Transverse colon (tissue), 4 donors: ENCODE data around the gene RALGPS2. TPM values are rescaled to one million over a fixed set of nuclear protein-coding genes. Genes with fewer than 3 reads are reported as not detected.

Experiments
- DNase-seq: peaks from one replicate; pipeline ENCODE4 v3.0.0-alpha.2; 2019
- H3K27ac ChIP-seq, 4 donors: fragments of 200-600 bp; sonication (generic); 2 replicates each; pipeline ENCODE4 v1.5.1; 2016 to 2018; ENCODE audit warnings: inconsistent platforms in 4 of 4
- H3K27me3 ChIP-seq: fragments of 200-600 bp; sonication (generic); 2 replicates; pipeline ENCODE4 v1.5.1; 2017; ENCODE audit warnings: inconsistent platforms
- H3K36me3 ChIP-seq, 4 donors: fragments of 200-600 bp; sonication (generic); 2 replicates each; pipeline ENCODE4 v1.5.1; 2017 to 2019; ENCODE audit warnings: inconsistent platforms in 4 of 4
- H3K4me1 ChIP-seq, 4 donors: fragments of 200-600 bp; sonication (generic); 2 replicates each; pipeline ENCODE4 v1.5.1; 2017 to 2020; ENCODE audit warnings: inconsistent platforms in 4 of 4
- H3K4me3 ChIP-seq, 4 donors: fragments of 200-600 bp; sonication (generic); 1 replicate in 1 of 4; 2 replicates in 3 of 4; pipeline versions ENCODE4 v1.5.1 to v1.6.1; 2017 to 2019; ENCODE audit warnings: inconsistent platforms in 4 of 4
- H3K9me3 ChIP-seq, 2 donors: fragments of 200-600 bp; sonication (generic); 2 replicates each; pipeline ENCODE4 v1.5.1; 2017 to 2019; ENCODE audit warnings: inconsistent platforms in 2 of 2
- EP300 ChIP-seq: sonication (generic); formaldehyde crosslinking; IDR thresholded peaks from one replicate; pipeline ENCODE4 v1.6.1; 2017; ENCODE audit warnings: antibody characterized with exemption, low read depth
- POLR2A ChIP-seq: fragments of 450-650 bp; IDR thresholded peaks from one replicate; pipeline ENCODE4 v1.6.1; 2016; ENCODE audit warnings: antibody characterized with exemption, mild to moderate bottlenecking, moderate library complexity
- POLR2AphosphoS5 ChIP-seq, 3 donors: sonication (generic); formaldehyde crosslinking; IDR thresholded peaks; one replicate each; pipeline ENCODE4 v1.6.1; 2016; ENCODE audit warnings: antibody characterized with exemption in 3 of 3
- WGBS, 2 donors: methylation state at CpG; one replicate each; pipeline ENCODE4 v1.1.5; 2018; ENCODE audit warnings: low coverage in 1 of 2; 5-methylcytosine and 5-hydroxymethylcytosine counted together
- in situ Hi-C, 4 donors: fragments of 200-750 bp; cut with MboI; loops; one replicate each; pipeline versions ENCODE4 v1.15.0 to v1.15.1; 2017; ENCODE audit warnings: low sequenced_read_pairs in 3 of 4, low pct_ligation_motif_present in 1 of 4, low pct_unique_long_range_greater_than_20kb in 1 of 4
- intact Hi-C: fragments of 100-400 bp; cut with DNase I; formaldehyde crosslinking; loops from one replicate; pipeline ENCODE4 v1.15.1; 2023; ENCODE audit warnings: low total_unique reads
- total RNA-seq, 4 donors: library from RNA; depleted of rRNA; stranded (reverse); fragments of >200 nt; gene quantifications; one replicate each; pipeline ENCODE4 v1.1.0, GENCODE V29; 2016
- TF ChIP-seq, protein P1 (sequence below), 5 experiments: fragments of 200-600 bp in 3 of 5; fragments of 450-650 bp in 2 of 5; sonication (generic) in 3 of 5; IDR thresholded peaks; 1 replicate in 2 of 5; 2 replicates in 3 of 5; pipeline ENCODE4 v1.5.1; 2016 to 2017; ENCODE audit warnings: antibody characterized with exemption in 5 of 5, inconsistent platforms in 3 of 5, mild to moderate bottlenecking in 2 of 5, moderate library complexity in 1 of 5

Gene RALGPS2
- total RNA-seq, 4 donors from 2014 or later, result 21.5 to 50.8 (median 34.0) TPM

DNA sequence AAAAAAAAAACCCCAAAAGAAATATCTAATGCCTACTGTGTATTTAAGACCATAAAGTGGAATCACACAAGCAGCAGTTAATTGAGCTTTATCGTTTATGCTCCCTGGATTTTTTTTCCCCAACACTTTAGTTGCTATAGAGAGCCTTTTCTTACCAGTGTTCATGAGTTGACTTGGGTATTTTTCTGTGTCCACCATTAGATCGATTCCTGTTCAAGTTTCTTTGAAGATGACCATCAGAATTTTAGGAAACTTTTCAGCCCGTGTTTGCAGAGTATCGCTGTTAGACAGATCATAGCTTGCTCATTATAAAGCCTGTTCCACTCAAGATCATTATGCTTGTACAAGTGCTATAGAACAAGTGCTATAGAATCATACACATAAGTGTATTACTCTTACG is 1.5 kb downstream of the RALGPS2 start:
- intact Hi-C loops, result no loop called here
- peak overlapping the region; percentile 7 to 99 (median 94) for H3K4me3 ChIP-seq
- DNase-seq, result no peak
- H3K36me3 ChIP-seq, result no peaks in the 10 kb centered on the region
- TF ChIP-seq EP300 (no peak), POLR2A (no peak), POLR2AphosphoS5 (IDR thresholded peaks at IDR 0.05) (no peak)
- TF ChIP-seq, protein P1, sequence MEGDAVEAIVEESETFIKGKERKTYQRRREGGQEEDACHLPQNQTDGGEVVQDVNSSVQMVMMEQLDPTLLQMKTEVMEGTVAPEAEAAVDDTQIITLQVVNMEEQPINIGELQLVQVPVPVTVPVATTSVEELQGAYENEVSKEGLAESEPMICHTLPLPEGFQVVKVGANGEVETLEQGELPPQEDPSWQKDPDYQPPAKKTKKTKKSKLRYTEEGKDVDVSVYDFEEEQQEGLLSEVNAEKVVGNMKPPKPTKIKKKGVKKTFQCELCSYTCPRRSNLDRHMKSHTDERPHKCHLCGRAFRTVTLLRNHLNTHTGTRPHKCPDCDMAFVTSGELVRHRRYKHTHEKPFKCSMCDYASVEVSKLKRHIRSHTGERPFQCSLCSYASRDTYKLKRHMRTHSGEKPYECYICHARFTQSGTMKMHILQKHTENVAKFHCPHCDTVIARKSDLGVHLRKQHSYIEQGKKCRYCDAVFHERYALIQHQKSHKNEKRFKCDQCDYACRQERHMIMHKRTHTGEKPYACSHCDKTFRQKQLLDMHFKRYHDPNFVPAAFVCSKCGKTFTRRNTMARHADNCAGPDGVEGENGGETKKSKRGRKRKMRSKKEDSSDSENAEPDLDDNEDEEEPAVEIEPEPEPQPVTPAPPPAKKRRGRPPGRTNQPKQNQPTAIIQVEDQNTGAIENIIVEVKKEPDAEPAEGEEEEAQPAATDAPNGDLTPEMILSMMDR (IDR thresholded peaks at IDR 0.05), result no peak
- peak overlapping the region; percentile 86 to 98 (median 94) for H3K27ac ChIP-seq
- H3K27me3 ChIP-seq, result no peaks in the 10 kb centered on the region
- 14 to 20% methylated on average over 5 of the region's 5 CpGs for WGBS, 2 donors
- H3K4me1 ChIP-seq, result peaks cover 0 to 32% (median 8%) of the 10 kb centered on the region in 4 donors
- in situ Hi-C loops, result loop anchor here in 1 of 4 donors (25.0 kb wide), 1 partner anchor 414 kb away; no protein-coding TSS in a partner anchor
- no peaks in the 10 kb centered on the region for H3K9me3 ChIP-seq

DNA sequence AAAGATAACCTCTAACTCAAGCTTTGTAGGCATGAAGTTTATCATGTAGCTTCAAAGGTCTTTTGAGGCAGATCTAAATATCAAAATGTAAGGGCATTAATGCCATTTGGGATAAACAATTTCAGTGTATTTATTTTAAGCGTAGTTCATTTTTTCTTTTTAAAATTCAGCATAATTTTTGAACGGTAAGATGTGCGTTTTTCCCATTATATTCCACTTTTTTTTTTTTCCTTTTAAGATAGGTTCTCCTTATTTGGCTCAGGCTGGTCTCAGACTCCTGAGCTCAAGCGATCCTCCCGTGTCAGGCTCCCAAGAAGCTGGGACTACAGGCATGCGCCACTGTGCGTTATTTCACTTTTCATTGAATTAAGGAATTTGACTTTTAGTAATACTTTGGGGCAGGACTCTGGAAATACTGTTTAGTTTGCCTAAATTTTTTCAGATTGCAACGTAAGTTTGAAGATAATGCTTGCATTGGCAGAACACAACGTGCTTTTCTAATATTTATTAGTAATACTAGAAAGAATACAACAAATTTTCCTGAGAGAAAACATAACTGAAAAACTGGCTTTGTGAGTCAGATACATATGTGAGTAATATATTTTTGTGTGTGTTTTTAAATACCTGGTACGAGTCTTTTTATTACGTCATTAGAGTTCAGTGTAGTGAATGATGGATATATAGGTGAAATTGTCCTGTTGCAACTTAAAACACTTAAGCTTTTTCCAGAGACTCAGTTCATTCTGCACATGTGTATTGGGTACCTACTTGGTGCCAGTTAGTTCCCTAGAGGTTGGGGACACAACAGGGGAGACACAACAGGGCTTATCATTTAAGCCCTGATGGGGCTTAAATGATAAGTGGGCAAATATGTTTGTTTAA is 2.2 kb downstream of the RALGPS2 start:
- no peak for DNase-seq

DNA sequence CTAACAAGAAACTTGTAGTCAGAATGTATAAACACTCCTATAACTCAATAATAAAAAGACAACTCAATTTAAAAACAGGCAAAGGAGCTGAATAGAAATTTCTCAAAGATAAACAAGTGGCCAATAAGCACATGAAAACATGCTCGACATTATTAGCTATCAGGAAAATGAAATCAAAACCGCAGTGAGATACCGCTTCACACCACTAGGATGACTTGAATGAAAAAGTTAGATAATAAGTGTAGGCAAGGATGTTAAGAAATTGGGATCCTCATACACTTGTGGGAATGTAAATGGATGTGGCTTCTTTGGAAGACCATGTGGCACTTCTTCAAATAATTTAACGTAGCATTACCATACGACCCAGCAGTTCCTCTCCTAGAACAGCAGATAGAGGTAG is 8.9 kb downstream of the RALGPS2 start:
- intact Hi-C loops (no loop called here), in situ Hi-C loops (loop anchor here in 2 of 4 donors (10.0 to 25.0 kb wide), 2 partner anchors 189 to 422 kb away; no protein-coding TSS in a partner anchor)
- WGBS, 2 donors, result 92 to 95% methylated on average over 5 of the region's 5 CpGs
- H3K4me3 ChIP-seq, result no peak overlapping the region
- TF ChIP-seq POLR2AphosphoS5 (IDR thresholded peaks at IDR 0.05) (no peak), EP300 (no peak), POLR2A (no peak)
- TF ChIP-seq, protein P1 (IDR thresholded peaks at IDR 0.05), result peak; percentile 19 to 30 (median 23)
- H3K9me3 ChIP-seq, result no peaks in the 10 kb centered on the region
- peaks cover 0 to 4% (median 0%) of the 10 kb centered on the region in 4 donors for H3K36me3 ChIP-seq
- no peaks in the 10 kb centered on the region for H3K27me3 ChIP-seq
- no peak for DNase-seq
- no peak overlapping the region for H3K27ac ChIP-seq
- peaks cover 0 to 6% (median 3%) of the 10 kb centered on the region in 4 donors for H3K4me1 ChIP-seq

More for the DNA sequence above, 2.2 kb downstream of the RALGPS2 start:
- intact Hi-C loops, result no loop called here
- Histone ChIP-seq H3K9me3 (no peaks in the 10 kb centered on the region), H3K36me3 (no peaks in the 10 kb centered on the region), H3K27ac (peak overlapping the region; percentile 86 to 98 (median 94)), H3K27me3 (no peaks in the 10 kb centered on the region), H3K4me3 (peak overlapping the region in 3 of 4 donors; percentile 89 to 99 (median 98)), H3K4me1 (peaks cover 0 to 32% (median 8%) of the 10 kb centered on the region in 4 donors)
- in situ Hi-C loops, result loop anchor here in 1 of 4 donors (25.0 kb wide), 1 partner anchor 415 kb away; no protein-coding TSS in a partner anchor
- whole genome bisulfite sequencing, 2 donors, result 34 to 39% methylated on average over 5 to 11 of the region's 11 CpGs
- TF ChIP-seq POLR2A (no peak), EP300 (no peak), POLR2AphosphoS5 (IDR thresholded peaks at IDR 0.05) (no peak)
- TF ChIP-seq, protein P1 (IDR thresholded peaks at IDR 0.05), result no peak

DNA sequence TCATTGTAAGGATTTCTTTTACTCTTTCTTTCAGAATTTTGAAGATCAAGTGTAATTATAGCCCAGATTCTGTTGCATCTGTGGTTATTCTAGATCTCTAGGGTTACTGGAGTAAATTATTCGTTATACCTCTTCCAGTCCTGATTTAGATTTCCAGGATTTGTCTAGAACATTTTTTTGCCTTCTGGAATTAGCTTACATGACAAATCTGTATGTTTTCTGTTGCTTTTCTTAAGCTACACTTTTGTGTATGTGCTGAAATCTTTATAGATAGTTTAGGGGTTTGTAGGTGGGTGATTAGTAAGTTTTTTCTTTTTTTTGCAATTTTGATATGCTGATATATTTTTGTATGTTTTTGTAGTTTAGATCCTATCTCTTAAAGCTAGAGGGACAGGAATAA is 13.7 kb downstream of the RALGPS2 start:
- DNase-seq, result no peak
- peaks cover 0 to 4% (median 0%) of the 10 kb centered on the region in 4 donors for H3K36me3 ChIP-seq
- WGBS, 2 donors, result 76 to 90% methylated on average over 1 of the region's 1 CpG
- no peak overlapping the region for H3K27ac ChIP-seq
- intact Hi-C loops, result no loop called here
- TF ChIP-seq, protein P1 (IDR thresholded peaks at IDR 0.05), result no peak
- TF ChIP-seq POLR2AphosphoS5 (IDR thresholded peaks at IDR 0.05), result no peak
- TF ChIP-seq EP300, result no peak
- TF ChIP-seq POLR2A, result no peak
- H3K9me3 ChIP-seq, result no peaks in the 10 kb centered on the region
- in situ Hi-C loops, result loop anchor here in 2 of 4 donors (10.0 to 25.0 kb wide), 2 partner anchors 194 to 426 kb away; no protein-coding TSS in a partner anchor
- no peaks in the 10 kb centered on the region for H3K4me1 ChIP-seq
- H3K27me3 ChIP-seq, result no peaks in the 10 kb centered on the region
- H3K4me3 ChIP-seq, result no peak overlapping the region
